Endothelial cell of hepatic sinusoid (primary cell): ENCODE measurements around the gene DCUN1D4.

Experiments
- in situ Hi-C: cut with HindIII; loops from 2 replicates; pipeline ENCODE4 v1.10.0; 2017; ENCODE audit warnings: low sequenced_read_pairs

Gene DCUN1D4

GRCh38 chr4:51842554-51843308 is at the start of gene DCUN1D4:
Gene DCUN1D4, plus strand, starts transcription at chr4:51843153. Its CDS starts 90 bp downstream, at chr4:51843243.
- in situ Hi-C loops = no loop called here

GRCh38 chr4:51820443-51821234 is 22.3 kb upstream of the DCUN1D4 start:
- in situ Hi-C loops = no loop called here

GRCh38 chr4:51825341-51825740 is 17.6 kb upstream of the DCUN1D4 start:
- in situ Hi-C loops = no loop called here

DNA sequence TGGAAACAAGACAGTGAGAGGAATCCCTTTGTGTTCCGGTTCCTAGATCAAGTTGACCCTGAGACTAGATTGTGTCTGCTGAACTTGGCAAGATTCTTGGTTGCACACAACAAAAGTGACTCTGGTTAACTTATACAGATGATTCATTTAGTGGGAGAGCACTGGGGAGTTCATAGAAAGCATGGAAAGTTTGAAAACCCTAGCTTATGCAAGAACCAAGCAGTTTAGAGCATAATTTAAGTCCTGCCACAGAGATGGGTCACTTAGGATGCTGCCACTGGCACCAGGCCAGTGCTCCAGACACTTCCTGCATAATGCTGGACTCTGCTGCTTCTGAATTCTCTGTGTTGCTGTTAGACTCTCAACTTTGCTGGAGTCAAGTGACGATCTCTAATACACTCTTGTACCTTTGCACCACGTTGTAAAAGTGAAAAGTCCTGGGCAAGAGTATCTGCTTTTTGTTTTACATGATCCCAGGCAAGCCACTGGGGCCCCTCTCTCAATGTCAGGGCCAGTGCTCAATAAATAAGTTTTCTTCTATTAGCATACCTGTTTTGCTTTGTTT is 12.7 kb upstream of the DCUN1D4 start:
- in situ Hi-C loops = no loop called here

- in situ Hi-C loops = no loop called here
Observed at GRCh38 chr4:51831133-51831532, 11.8 kb upstream of the DCUN1D4 start.

DNA sequence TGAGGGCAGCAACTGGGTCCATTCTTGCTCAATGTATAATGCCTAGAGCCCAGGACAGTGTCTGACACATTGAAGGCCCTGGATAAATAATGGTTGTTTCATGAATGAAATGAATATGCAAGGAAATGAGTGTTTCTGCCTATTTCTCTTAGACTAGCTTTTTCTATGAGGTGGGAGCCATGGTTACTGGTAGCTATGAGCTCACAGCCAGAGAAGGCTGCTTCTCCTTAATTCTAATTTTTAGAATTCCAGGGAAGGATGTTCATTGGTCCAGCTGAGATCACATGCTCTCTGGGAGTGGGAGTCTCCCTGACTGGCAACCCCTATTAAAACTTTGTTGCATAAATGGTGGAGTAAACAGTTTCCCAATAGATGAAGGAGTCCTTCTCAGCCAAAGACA is 9.7 kb upstream of the DCUN1D4 start:
- in situ Hi-C loops = no loop called here

DNA sequence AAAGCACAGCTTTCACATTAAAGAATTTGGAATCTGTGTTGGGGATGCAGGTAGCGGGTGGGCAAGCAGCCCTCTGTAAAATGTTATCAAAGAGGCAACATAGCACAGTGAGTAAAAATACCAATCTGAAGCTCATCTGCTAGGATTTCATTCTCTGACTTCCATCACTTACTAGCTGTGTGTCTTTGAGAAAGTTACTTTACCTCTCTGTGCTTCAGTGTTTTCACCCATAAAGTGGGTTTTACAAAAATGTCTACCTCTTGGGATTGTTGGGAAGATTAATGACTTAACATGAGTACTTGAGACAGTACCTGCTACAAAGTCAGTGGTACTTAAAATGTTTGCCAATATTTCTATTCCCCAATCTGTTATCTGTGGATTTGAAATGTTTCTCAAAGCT is 7.9 kb upstream of the DCUN1D4 start:
- in situ Hi-C loops = no loop called here

DNA sequence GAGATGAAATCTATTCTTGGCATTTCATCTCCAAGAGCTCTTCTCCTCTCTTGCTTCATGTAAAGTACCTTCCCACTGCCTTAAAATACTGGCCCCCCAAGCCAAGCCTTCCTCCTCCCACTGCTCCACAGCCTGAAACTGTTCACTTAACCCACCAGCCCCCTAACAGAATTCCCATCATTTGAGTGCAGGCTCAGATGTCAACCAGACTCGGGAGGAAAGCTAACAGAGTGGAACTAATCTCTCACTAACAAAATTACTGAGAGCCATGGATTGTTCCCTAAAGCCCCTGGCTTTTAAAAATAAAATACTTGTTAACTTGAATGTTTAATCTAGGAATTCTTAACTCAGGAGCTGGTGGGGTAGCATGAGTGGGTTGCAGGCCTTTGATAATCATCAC is 7.1 kb upstream of the DCUN1D4 start:
- in situ Hi-C loops = no loop called here

DNA sequence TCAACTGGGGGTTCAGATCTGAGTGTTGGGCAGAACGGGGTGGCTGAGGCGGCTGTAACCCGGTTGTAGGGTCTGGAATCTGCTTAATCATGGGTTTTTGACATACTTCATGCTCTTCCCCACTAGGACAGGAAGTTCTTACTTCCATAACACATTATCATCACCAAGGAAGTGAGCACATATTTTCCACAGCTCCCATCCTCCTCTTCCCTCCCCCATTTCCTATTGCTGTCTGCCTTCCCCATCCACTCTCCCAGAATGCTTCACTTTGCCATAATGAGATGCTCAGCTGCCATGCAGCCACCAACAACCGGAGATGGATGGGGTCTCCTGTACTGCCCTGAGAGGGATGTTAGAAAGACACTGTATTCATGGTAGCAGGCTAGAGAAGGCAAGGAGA is 6.4 kb upstream of the DCUN1D4 start:
- in situ Hi-C loops = no loop called here

DNA sequence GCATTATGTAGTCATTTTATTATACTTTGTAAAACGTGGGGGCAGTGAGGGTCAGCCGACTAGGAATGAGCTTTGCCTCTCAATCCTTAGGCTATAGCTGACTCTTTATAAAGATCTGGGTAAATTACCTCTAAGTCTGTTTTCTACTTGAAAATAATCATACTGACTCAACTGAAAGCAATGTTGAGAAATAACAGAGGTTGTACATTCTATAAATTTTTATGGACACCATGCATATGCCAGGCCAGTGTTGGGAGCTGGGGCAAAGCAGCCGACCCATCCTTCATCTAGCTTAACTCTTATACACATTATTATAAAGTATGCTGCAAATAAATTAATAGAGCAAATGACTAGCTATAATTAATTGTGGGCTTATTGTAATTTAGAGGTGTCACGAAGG is 2.2 kb upstream of the DCUN1D4 start:
- in situ Hi-C loops = no loop called here

DNA sequence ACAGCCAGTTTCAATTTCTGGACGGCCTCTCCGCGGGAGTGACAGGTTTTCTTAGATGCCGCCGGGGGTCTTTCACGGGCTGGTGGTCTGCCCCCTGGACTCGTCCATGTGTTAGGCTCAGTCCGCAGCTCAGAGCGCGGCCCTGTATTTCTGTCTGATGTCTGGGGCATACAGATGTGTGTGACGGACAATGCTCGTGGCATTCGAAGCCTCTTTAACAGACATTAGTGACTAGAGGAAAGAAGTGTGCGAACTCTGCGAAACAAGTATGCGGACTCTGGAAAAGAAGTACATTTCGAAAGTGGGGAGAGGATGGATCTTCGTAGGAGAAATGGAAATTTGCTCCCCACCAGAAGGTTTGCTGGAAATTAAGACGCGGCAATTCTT is 793 bp upstream of the DCUN1D4 start:
- in situ Hi-C loops = no loop called here

DNA sequence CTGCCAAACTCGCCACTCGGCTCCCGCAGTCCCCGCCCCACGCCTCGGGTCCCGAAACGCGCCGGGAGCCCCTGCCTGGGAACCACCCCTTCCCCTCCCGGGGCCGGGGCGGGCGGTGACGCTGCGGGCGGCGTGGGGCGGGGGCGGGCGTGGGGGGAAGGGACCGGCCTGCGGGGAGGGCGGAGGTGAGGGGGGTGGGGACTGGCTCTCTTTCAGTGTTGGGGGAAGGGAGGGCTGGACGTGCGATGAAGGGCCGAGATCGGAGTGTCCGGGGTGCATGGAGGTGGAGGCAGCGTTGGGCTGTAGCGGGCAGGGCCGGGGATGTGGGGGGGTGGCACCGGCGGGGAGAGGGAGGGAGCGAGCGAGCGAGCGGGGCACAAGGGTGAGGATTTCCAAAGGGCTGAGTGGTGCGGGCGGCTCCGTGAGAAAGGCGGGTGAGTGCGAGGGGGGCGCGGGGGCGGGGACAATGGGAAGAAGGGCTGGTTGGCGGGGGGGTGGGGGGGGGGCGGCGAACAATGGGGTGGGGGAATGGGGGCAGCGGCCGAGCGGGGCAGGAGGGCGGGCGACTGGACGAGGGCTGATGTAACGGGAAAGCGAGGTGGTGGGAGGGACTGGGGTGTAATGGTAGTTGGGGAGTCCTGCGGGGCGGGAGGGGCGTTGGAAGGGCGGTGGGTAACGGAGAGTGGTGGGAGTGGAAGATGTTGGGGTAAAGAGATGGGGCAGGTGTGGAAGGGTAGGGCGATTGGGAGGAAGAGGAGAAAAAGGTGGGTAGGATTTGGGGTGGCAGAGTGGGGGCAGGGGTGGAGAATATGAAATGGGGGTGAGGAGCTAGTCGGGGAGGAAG is 578 bp downstream of the DCUN1D4 start:
- in situ Hi-C loops = no loop called here

GRCh38 chr4:51844153-51845054 is 1.5 kb downstream of the DCUN1D4 start:
- in situ Hi-C loops = no loop called here

DNA sequence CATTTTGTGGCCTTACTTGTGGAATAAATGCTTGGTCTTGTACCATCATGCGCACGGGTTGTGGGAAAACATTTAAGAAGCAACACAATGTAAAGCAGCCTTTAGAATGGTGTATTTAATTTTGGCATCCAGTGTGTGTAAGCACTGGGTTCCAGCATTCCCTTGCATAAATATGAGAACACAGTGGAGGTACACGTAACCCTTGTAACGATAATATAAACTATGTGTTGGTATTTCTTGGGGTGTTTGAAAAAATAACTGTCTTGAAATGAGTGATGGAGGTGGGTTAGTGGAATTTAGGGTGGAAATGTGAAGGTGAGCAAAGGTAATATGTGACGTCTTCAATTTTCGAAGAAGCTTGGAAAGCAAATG is 2.1 kb downstream of the DCUN1D4 start:
- in situ Hi-C loops = no loop called here

DNA sequence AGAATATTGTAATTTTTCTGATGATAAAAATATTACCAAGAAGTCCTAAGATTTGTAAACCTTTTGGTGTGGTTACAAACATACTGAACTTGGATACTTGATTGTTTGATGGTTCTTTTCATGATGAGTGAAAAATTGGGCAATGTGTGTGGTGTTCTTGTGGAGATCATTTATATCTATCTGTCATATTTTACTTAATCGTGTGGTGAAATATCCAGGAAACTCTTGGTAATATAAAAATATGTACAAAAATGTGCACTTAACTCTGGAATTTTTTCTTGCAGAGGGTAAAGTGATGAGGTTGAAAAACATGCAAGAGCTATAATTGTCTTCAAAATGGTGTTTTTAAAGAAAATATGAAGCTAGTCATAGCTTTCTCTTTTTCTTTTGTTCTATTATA is 2.8 kb downstream of the DCUN1D4 start:
- in situ Hi-C loops = no loop called here

DNA sequence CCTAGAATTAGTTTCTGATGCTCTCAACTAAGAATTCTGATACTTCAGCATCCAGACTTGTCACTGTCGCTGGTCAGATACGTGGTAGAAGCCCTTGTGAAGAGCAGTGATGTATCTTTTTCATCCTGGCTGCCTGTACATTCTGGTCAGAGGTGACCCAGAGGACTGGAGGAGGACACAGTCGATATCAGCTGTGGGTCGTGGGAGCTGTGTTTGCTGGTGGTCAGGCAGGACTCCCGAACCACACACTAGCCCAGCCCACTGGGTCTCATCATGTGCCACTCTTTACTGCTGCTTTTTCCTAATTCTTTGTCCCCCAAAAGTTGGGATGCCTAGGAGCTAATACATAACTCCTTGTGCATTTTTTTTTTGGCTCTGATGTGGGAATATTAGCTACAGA is 6.5 kb downstream of the DCUN1D4 start:
- in situ Hi-C loops = no loop called here

GRCh38 chr4:51850294-51850693 is 7.3 kb downstream of the DCUN1D4 start:
- in situ Hi-C loops = no loop called here

DNA sequence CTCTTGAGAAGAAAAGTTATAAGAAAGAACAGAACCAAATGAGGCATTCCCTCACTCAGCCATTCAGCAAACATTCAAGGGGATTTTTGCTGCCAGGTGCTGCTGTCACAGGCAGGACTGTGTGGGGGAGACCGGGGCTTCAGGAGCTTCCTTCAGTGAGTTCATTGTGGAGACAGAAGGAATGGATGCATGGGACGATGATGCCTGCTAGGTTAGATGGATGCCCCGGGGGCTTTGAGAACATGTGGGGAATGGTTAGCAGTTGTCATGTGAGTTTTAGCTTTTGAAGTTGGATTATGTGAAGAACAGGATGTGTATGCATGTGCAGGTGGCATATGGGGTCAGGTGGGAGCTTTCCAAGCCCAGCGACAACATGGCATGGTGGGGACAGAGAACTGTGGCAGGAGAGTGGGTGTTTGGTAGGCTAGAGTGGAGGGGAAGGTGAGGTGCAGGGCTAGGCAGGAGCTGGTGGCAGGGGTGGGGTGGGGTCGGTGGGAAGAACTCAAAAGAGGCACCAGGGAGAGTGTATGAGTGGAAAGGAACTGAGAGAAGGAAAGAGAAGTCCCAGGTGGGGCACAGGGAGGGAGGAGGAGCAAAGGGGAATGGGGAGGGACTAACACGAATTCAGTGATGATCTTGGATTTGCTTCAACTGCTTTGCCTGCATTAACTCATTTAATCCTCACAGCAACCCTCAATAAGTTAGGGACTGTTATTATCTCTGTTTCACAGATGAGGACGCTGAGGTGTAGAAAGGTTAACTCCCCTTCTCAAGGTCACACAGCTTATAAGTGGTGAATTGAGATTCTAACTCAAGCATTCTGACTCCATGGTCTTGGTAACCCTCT is 8.4 kb downstream of the DCUN1D4 start:
- in situ Hi-C loops = no loop called here

GRCh38 chr4:51851937-51852290 is 9.0 kb downstream of the DCUN1D4 start:
- in situ Hi-C loops = no loop called here
